Measurements from ENCODE around the gene AMN.
"Not testable (repeated sequence)": the region's sequence is repeated elsewhere in the genome, so short reads cannot be mapped to it uniquely, and the experiment has no call there.

AMN gene

GRCh38 chr14:102914474-102915291, 7.8 kb upstream of the AMN start:
- DNase-seq = no peak

GRCh38 chr14:102915292-102916110, 7.0 kb upstream of the AMN start:
- DNase-seq = no peak

GRCh38 chr14:102916347-102917055, 6.0 kb upstream of the AMN start:
- DNase-seq = no peak

DNA sequence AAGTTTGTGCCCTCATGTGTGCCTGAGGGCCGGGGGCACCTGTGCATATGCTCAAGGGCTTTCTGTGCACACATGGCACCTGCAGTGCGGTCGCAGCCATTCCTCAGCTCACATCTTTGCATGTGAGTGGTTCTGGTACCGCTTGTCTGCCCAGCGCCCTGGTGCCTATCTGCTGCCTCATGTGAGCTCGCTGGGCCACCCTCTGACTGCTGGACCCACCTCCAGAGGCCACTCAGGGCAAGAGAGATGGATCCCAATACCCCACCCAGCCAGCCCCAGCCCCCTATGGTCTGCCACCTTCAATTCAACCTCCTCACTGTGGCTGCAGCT, 5.4 kb upstream of the AMN start:
- DNase-seq = no peak

DNA sequence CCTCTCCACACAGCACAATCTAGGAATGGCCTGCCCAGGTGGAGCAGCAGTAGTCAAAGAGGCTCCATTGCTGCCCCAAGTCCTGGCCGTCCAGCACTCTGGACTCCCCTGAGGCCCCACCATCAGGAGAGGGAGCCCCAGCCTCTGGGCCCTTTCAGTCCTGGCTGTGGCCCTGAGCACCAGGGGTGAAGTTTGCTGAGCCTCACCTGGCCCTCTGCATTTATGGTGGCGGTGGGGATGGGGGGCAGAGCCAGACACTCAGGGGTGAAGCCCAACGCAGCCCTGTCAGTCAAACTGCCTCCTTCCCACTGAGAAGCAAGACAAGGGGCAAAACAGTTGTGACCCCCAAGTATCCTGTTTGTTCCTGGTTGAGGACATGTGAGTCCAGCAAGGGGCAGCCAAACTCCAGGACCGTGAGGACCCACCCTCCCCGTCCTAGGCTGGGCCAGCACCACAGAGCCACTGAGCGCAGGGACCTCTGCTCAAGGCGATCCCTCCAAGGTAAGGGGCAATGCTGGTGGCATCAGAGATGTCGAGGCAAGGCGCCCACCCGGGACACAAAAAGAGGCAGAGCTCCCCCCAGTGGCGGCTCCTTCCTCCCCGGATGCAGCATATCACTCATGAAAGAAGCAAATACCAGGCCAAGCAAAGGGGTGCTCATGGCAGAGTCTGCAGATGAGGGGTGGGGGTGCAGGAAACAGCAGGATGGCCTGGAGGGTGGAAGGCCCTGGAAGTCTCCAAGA, 4.8 kb upstream of the AMN start:
- peak; percentile 29 for DNase-seq

GRCh38 chr14:102918438-102918837, 4.0 kb upstream of the AMN start:
- no peak for DNase-seq

- DNase-seq = no peak
Observed at GRCh38 chr14:102920273-102920997, 2.0 kb upstream of the AMN start.

GRCh38 chr14:102920998-102921304, 1.5 kb upstream of the AMN start:
- DNase-seq = no peak

- DNase-seq = no peak
Observed at GRCh38 chr14:102923201-102923924, 900 bp downstream of the AMN start.

GRCh38 chr14:102923925-102924486, 1.5 kb downstream of the AMN start:
- DNase-seq = no peak

DNA sequence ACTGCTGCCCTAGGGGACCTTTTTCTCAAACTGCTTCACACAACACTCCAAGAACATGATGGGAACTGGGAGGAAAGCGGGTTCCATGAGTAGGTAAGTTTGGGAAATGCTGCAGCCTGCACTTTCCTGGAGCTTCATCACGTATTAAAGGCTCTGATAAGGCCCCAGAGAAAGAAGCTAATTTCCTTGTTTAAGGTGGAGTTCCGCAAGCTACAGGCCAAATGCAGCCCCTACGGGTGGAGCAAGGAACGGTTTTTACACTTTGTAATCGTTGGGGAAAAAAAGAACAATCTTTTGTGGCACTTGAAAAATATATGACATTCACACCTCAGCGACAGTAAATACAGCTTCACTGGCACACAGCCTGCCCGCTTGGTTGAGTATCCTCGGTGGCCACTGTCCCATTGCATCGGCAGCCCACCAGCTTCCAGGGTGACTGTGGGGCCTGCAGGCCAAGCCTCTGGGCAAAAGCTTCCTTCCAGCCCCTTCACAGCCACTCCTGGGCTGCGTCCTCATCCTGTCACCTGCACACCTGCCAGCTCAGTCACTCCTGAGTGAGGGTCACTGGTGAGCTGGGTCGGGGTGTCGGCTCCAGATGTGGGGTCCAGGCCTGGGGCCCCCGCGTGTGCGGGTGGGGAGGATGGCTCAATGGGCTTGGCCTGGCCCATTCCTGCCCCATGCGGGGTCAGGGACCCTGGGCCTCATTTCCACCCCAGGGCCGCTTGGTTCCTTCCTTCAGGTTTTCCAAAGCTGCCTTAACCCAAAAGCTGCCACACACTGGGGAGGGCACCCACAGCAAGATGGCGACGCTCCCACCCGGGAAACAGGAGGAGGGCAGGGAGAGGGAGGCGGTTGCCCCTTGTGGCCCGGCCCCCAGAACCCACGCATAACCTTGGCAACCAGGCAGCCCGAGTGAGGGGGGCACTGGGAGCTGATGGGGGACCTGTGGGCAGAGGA, 2.4 kb downstream of the AMN start:
- DNase-seq = no peak

GRCh38 chr14:102925646-102926045, 3.2 kb downstream of the AMN start:
- DNase-seq = no peak

DNA sequence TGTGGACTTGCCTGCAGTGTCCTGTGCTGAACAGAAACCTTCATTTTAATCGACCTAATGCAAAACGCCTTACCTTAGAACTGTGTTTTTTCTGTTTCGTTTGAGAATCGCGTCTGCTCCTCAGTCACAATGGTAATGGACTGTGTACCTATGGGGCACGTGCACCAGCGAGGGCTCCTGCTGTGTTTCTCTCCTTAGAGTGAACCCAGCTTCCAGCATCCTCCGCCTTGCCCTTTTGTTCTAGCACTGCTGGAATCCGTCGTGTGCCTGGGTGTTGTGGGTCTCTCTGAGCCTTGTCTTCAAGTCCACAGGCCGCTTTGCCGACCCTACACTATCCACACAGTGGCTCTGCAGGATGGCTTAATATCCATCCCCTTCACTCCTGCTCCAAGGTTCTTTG, 3.6 kb downstream of the AMN start:
- no peak for DNase-seq

DNA sequence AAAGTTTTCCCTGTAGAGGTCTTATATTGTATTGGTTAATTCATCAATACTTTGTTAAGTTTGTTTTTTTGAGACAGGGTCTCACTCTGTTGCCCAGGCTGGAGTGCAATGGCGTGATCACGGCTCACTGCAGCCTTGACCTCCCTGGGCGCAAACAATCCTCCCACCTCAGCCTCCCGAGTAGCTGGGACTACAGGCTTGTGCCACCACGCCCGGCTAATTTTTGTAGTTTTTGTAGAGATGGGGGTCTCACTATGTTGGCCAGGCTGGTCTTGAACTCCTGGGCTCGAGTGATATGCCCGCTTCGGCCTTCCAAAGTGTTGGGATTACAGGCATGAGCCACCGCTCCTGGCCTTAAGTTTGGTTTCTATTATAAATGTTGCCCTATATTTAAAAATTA, 4.4 kb downstream of the AMN start:
- not testable (repeated sequence) for DNase-seq

- no peak for DNase-seq
Observed at GRCh38 chr14:102927346-102927877, 4.9 kb downstream of the AMN start.

GRCh38 chr14:102927878-102928411, 5.5 kb downstream of the AMN start:
- no peak for DNase-seq

- DNase-seq = peak; percentile 48
Observed at GRCh38 chr14:102928412-102929240, 6.2 kb downstream of the AMN start.

Data from suppressor macrophage treated with lipopolysaccharide for 4 hours (primary cell).